Neural cell (in vitro differentiated cells): Measurements from ENCODE around the gene ZFYVE28. TPM values are rescaled to one million over a fixed set of nuclear protein-coding genes. Genes with fewer than 3 reads are reported as not detected.

Source experiments
- H2AFZ ChIP-seq: fragments of 200-600, 300-800 bp; sonication (generic), shearing (Covaris generic); 2 replicates; pipeline ENCODE4 v1.6.0; 2014; ENCODE audit warnings: low read depth, mild to moderate bottlenecking, antibody characterized with exemption, low read length, moderate library complexity
- H3F3A ChIP-seq: fragments of 200-600 bp; shearing (Covaris generic); 2 replicates; pipeline ENCODE4 v1.6.1; 2016; ENCODE audit warnings: mild to moderate bottlenecking, moderate library complexity, mixed read lengths, antibody characterized with exemption, low read length; ENCODE audit not compliant: insufficient read depth, poor library complexity, severe bottlenecking
- H3K27ac ChIP-seq: fragments of 200-600, 300-800 bp; sonication (generic), shearing (Covaris generic); 2 replicates; pipeline ENCODE4 v1.5.1; 2014; ENCODE audit warnings: mild to moderate bottlenecking, low read length, moderate library complexity
- H3K27me3 ChIP-seq: fragments of 300-800, 200-600 bp; sonication (generic), shearing (Covaris generic); 2 replicates; pipeline ENCODE4 v1.6.0; 2014; ENCODE audit warnings: mild to moderate bottlenecking, low read depth, low read length, moderate library complexity; ENCODE audit not compliant: insufficient read depth
- H3K36me3 ChIP-seq: fragments of 300-800, 200-600 bp; sonication (generic), shearing (Covaris generic); 2 replicates; pipeline ENCODE4 v1.5.1; 2014; ENCODE audit warnings: mild to moderate bottlenecking, antibody characterized with exemption, low read length, moderate library complexity; ENCODE audit not compliant: insufficient read depth
- H3K4me2 ChIP-seq: fragments of 300-800, 200-600 bp; sonication (generic), shearing (Covaris generic); 2 replicates; pipeline ENCODE4 v1.6.0; 2014; ENCODE audit warnings: mild to moderate bottlenecking, low read length
- H3K4me3 ChIP-seq: fragments of 300-800, 200-600 bp; sonication (generic), shearing (Covaris generic); 2 replicates; pipeline ENCODE4 v1.5.1; 2014; ENCODE audit warnings: mild to moderate bottlenecking, low read length, moderate library complexity
- H3K79me2 ChIP-seq: fragments of 200-600 bp; shearing (Covaris generic); replicated peaks from 2 replicates; pipeline ENCODE4 v1.6.0; 2014; ENCODE audit warnings: mild to moderate bottlenecking, low read length, moderate library complexity; ENCODE audit not compliant: insufficient read depth
- H3K9ac ChIP-seq: fragments of 300-800, 200-600 bp; sonication (generic), shearing (Covaris generic); 2 replicates; pipeline ENCODE4 v1.6.1; 2016; ENCODE audit warnings: mild to moderate bottlenecking, low read length, mixed read lengths
- H3K9me2 ChIP-seq: fragments of 200-600 bp; shearing (Covaris generic); 2 replicates; pipeline ENCODE4 v1.6.1; 2016; ENCODE audit warnings: mild to moderate bottlenecking, low read length, mixed read lengths; ENCODE audit not compliant: insufficient read depth
- H3K9me3 ChIP-seq: fragments of 200-600, 300-800 bp; sonication (generic), shearing (Covaris generic); 2 replicates; pipeline ENCODE4 v1.6.1; 2016; ENCODE audit warnings: mild to moderate bottlenecking, mixed run types, low read length, moderate library complexity, mixed read lengths
- H4K20me1 ChIP-seq: fragments of 200-600 bp; shearing (Covaris generic); 2 replicates; pipeline ENCODE4 v1.6.1; 2016; ENCODE audit warnings: mild to moderate bottlenecking, mixed run types; ENCODE audit not compliant: insufficient read depth
- EP300 ChIP-seq: fragments of 450-650 bp; conservative IDR thresholded peaks from 2 replicates; pipeline ENCODE4 v1.6.1; 2014; ENCODE audit warnings: antibody characterized with exemption, mild to moderate bottlenecking, moderate library complexity; ENCODE audit not compliant: poor library complexity, severe bottlenecking
- EZH2 ChIP-seq: fragments of 200-600, 300-800 bp; shearing (Covaris generic), sonication (generic); IDR thresholded peaks from 2 replicates; pipeline ENCODE4 v1.6.1; 2014; ENCODE audit warnings: antibody characterized with exemption, low read length, borderline replicate concordance, mild to moderate bottlenecking; ENCODE audit not compliant: insufficient read depth, poor library complexity, severe bottlenecking
- MXI1 ChIP-seq: fragments of 450-650 bp; conservative IDR thresholded peaks from 2 replicates; pipeline ENCODE4 v1.6.1; 2014; ENCODE audit warnings: antibody characterized with exemption, mild to moderate bottlenecking; ENCODE audit not compliant: poor library complexity, severe bottlenecking
- POLR2AphosphoS5 ChIP-seq: IDR thresholded peaks from 2 replicates; pipeline ENCODE4 v1.6.1; 2012
- RAD21 ChIP-seq: fragments of 450-650 bp; conservative IDR thresholded peaks from 2 replicates; pipeline ENCODE4 v1.6.1; 2014; ENCODE audit warnings: antibody characterized with exemption, mild to moderate bottlenecking, moderate library complexity
- SMC3 ChIP-seq: fragments of 450-650 bp; conservative IDR thresholded peaks from 2 replicates; pipeline ENCODE4 v1.6.1; 2014; ENCODE audit warnings: antibody characterized with exemption, mild to moderate bottlenecking, moderate library complexity; ENCODE audit not compliant: poor library complexity
- TAF1 ChIP-seq: IDR thresholded peaks from 2 replicates; pipeline ENCODE4 v1.6.1; 2012; ENCODE audit warnings: low read depth
- polyA plus RNA-seq: library from polyadenylated mRNA; depleted of rRNA; stranded (reverse); fragments of >200 nt; gene quantifications from 2 replicates; pipeline ENCODE4 v1.2.3, GENCODE V29; 2014
- TF ChIP-seq, protein P1 (sequence below): fragments of 450-650 bp; IDR thresholded peaks from 2 replicates; pipeline ENCODE4 v1.5.1; 2014; ENCODE audit warnings: antibody characterized with exemption, mild to moderate bottlenecking, moderate library complexity; ENCODE audit not compliant: poor library complexity, severe bottlenecking
- TF ChIP-seq, protein P2 (sequence below): IDR thresholded peaks from 2 replicates; pipeline ENCODE4 v1.6.1; 2012; ENCODE audit warnings: borderline replicate concordance

The ZFYVE28 gene
- polyA plus RNA-seq, 1 donor from 2014 or later: 2.4 TPM

DNA sequence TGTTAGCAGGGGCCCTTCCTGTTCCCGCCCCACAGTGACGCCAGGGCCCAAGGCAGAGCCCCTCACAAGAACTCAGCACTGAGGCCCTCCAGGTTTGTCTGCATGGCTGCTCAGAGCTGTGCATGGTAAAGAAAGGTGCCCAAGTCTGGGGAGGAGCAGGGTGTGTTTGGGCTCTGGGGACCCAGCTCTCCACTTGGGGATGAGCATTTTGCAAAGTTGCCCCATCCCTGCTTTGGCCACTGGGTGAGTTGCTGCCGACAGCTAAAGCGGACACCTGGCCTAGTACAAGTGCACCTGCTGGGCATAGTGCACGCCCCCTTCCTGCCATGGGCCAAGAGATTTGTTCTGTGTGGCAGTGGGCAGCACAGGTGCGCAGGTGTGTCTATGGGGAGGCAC lies 154.5 kb downstream of the ZFYVE28 start:
- TF ChIP-seq MXI1 (no peak), RAD21 (no peak), EZH2 (no peak), EP300 (no peak), SMC3 (no peak), POLR2AphosphoS5 (no peak), TAF1 (no peak)
- TF ChIP-seq, protein P1, sequence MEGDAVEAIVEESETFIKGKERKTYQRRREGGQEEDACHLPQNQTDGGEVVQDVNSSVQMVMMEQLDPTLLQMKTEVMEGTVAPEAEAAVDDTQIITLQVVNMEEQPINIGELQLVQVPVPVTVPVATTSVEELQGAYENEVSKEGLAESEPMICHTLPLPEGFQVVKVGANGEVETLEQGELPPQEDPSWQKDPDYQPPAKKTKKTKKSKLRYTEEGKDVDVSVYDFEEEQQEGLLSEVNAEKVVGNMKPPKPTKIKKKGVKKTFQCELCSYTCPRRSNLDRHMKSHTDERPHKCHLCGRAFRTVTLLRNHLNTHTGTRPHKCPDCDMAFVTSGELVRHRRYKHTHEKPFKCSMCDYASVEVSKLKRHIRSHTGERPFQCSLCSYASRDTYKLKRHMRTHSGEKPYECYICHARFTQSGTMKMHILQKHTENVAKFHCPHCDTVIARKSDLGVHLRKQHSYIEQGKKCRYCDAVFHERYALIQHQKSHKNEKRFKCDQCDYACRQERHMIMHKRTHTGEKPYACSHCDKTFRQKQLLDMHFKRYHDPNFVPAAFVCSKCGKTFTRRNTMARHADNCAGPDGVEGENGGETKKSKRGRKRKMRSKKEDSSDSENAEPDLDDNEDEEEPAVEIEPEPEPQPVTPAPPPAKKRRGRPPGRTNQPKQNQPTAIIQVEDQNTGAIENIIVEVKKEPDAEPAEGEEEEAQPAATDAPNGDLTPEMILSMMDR: no peak
- TF ChIP-seq, protein P2, sequence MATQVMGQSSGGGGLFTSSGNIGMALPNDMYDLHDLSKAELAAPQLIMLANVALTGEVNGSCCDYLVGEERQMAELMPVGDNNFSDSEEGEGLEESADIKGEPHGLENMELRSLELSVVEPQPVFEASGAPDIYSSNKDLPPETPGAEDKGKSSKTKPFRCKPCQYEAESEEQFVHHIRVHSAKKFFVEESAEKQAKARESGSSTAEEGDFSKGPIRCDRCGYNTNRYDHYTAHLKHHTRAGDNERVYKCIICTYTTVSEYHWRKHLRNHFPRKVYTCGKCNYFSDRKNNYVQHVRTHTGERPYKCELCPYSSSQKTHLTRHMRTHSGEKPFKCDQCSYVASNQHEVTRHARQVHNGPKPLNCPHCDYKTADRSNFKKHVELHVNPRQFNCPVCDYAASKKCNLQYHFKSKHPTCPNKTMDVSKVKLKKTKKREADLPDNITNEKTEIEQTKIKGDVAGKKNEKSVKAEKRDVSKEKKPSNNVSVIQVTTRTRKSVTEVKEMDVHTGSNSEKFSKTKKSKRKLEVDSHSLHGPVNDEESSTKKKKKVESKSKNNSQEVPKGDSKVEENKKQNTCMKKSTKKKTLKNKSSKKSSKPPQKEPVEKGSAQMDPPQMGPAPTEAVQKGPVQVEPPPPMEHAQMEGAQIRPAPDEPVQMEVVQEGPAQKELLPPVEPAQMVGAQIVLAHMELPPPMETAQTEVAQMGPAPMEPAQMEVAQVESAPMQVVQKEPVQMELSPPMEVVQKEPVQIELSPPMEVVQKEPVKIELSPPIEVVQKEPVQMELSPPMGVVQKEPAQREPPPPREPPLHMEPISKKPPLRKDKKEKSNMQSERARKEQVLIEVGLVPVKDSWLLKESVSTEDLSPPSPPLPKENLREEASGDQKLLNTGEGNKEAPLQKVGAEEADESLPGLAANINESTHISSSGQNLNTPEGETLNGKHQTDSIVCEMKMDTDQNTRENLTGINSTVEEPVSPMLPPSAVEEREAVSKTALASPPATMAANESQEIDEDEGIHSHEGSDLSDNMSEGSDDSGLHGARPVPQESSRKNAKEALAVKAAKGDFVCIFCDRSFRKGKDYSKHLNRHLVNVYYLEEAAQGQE: no peak
- Histone ChIP-seq H3F3A (no peaks in the 10 kb centered on the region), H3K36me3 (no peaks in the 10 kb centered on the region), H3K9me2 (no peaks in the 10 kb centered on the region), H3K27ac (no peak overlapping the region), H2AFZ (no peak overlapping the region), H3K27me3 (no peaks in the 10 kb centered on the region), H3K4me2 (no peak overlapping the region), H3K4me3 (no peak overlapping the region), H3K9ac (no peak overlapping the region), H4K20me1 (peaks cover 20% of the 10 kb centered on the region), H3K9me3 (no peaks in the 10 kb centered on the region), H3K79me2 (peaks cover 27% of the 10 kb centered on the region)

DNA sequence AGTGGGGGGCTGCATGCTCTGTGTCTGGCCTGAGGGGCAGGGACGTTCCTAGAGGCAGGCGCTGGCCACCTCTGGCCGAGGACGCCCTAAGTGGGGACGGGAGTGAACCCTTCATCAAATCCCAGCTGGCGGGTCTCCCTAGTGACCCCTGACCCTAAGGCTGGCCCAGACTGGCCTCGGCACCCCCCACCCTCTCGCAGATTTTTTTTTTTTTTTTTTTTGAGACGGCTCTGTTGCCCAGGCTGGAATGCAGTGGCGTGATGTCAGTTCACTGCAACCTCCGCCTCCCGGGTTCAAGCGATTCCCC lies 155.5 kb downstream of the ZFYVE28 start:
- Histone ChIP-seq H3K27me3 (no peaks in the 10 kb centered on the region), H3K27ac (peak overlapping the region; percentile 86), H2AFZ (peak overlapping the region; percentile 56), H3K4me2 (peak overlapping the region; percentile 48), H3K9me2 (no peaks in the 10 kb centered on the region), H3K9ac (peak overlapping the region; percentile 89), H4K20me1 (peaks cover 24% of the 10 kb centered on the region), H3K4me3 (peak overlapping the region; percentile 81), H3K36me3 (no peaks in the 10 kb centered on the region), H3F3A (no peaks in the 10 kb centered on the region), H3K79me2 (peaks cover 32% of the 10 kb centered on the region), H3K9me3 (no peaks in the 10 kb centered on the region)
- TF ChIP-seq SMC3 (no peak), EP300 (no peak), POLR2AphosphoS5 (no peak), TAF1 (no peak), MXI1 (no peak), RAD21 (no peak), EZH2 (no peak)
- TF ChIP-seq, protein P1: no peak
- TF ChIP-seq, protein P2: no peak
